Neural progenitor cell (in vitro differentiated cells): Measurements from ENCODE around the gene SESN3.

Experiments used
- EZH2 ChIP-seq: fragments of 200-600 bp; sonication (generic); IDR thresholded peaks from 2 replicates; pipeline ENCODE4 v1.6.1; 2017; ENCODE audit warnings: antibody characterized with exemption, mild to moderate bottlenecking, moderate library complexity
- TF ChIP-seq, protein P1 (sequence below): fragments of 200-600 bp; sonication (generic); IDR thresholded peaks from 2 replicates; pipeline ENCODE4 v1.5.1; 2017; ENCODE audit warnings: antibody characterized with exemption, mild to moderate bottlenecking

- TF ChIP-seq, protein P1, sequence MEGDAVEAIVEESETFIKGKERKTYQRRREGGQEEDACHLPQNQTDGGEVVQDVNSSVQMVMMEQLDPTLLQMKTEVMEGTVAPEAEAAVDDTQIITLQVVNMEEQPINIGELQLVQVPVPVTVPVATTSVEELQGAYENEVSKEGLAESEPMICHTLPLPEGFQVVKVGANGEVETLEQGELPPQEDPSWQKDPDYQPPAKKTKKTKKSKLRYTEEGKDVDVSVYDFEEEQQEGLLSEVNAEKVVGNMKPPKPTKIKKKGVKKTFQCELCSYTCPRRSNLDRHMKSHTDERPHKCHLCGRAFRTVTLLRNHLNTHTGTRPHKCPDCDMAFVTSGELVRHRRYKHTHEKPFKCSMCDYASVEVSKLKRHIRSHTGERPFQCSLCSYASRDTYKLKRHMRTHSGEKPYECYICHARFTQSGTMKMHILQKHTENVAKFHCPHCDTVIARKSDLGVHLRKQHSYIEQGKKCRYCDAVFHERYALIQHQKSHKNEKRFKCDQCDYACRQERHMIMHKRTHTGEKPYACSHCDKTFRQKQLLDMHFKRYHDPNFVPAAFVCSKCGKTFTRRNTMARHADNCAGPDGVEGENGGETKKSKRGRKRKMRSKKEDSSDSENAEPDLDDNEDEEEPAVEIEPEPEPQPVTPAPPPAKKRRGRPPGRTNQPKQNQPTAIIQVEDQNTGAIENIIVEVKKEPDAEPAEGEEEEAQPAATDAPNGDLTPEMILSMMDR: no peak
- no peak for TF ChIP-seq EZH2
Measured at GRCh38 chr11:95228081-95228749, 2.8 kb downstream of the SESN3 start.
